SK-N-SH (cell line): ENCODE measurements around the gene SBF2.

Source experiments
- EZH2phosphoT487 ChIP-seq: fragments of 200-600 bp; sonication (generic); IDR thresholded peaks from 2 replicates; pipeline ENCODE4 v1.6.1; 2017; ENCODE audit warnings: low read depth, mixed run types, mild to moderate bottlenecking, antibody characterized with exemption, moderate library complexity, borderline replicate concordance
- NRF1 ChIP-seq: IDR thresholded peaks from 2 replicates; pipeline ENCODE4 v1.6.1; 2012; ENCODE audit warnings: low read depth, mild to moderate bottlenecking, low read length
- POLR2AphosphoS5 ChIP-seq: IDR thresholded peaks from 2 replicates; pipeline ENCODE4 v1.6.1; 2012; ENCODE audit warnings: low read depth, low read length
- RAD21 ChIP-seq: IDR thresholded peaks from 2 replicates; pipeline ENCODE4 v1.6.1; 2012; ENCODE audit warnings: mild to moderate bottlenecking, low read length

DNA sequence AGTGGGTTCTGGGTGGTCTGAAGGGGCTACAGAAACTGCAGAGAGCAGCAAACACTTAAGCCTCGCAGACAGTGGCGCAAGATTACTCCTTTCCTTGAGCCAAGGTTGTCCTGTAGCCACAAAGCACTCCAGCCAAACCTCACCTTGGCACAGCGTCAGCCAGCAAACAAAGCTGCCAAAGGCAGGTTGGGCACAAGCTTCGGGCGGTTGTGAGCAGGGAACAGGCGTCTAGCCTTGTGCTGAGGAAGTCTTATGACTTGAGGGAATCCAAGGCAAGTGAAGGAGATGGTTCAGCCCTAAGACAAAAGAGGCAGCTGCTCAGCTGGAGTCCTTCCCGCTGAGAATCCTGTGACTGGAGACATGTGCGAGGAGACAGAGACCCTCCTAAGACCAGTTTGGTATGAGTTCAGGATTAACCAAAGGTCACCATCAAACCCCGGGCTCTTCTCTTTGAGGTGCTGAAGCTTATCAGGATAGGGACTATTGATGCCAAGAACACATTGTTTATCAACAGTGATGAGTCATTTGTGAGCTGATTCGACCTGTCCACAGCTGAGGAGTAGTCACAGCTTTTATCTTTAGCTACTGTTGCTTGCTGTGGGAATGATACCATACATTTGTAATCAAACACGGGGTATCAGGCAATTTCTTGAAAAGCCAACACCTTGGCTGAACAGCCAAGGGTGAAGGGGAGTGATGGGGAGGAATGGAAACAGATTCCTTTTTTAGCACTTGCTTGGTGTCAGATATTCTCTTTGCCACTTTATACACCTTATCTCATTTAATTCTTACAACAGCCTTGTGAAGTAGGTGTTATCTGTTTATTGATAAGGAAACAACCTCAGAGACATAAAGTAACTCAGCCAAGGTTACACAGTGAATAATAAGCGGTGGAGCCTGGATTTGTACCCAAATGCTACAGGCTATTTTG is 15.4 kb upstream of the SBF2 start:
- TF ChIP-seq NRF1 (no peak), EZH2phosphoT487 (no peak), POLR2AphosphoS5 (no peak), RAD21 (no peak)
